CD8-positive, alpha-beta memory T cell (primary cell): Measurements from ENCODE around the gene SKAP1. TPM values are rescaled to one million over a fixed set of nuclear protein-coding genes. Genes with fewer than 3 reads are reported as not detected.

Source experiments
- CTCF ChIA-PET: fragments of 350-600 bp; sonication (Branson Sonifier 250); formaldehyde crosslinking; loops from one replicate; lab custom pipeline; 2021; ENCODE audit warnings: antibody characterized with exemption; lab: Charles Lee
- POLR2A ChIA-PET: fragments of 350-600 bp; sonication (Branson Sonifier 250); formaldehyde crosslinking; loops from one replicate; lab custom pipeline; 2021; ENCODE audit warnings: antibody characterized with exemption; lab: Charles Lee
- DNase-seq, 5 donors: peaks; one replicate each; pipeline versions ENCODE4 v3.0.0 to v3.0.0-alpha.2; 2020 to 2022; ENCODE audit warnings: mixed read lengths in 1 of 5
- H3K27ac ChIP-seq: one replicate; pipeline ENCODE4 v1.7.0; 2013; ENCODE audit warnings: low read depth, mild to moderate bottlenecking, low read length, moderate library complexity
- H3K27me3 ChIP-seq: 2 replicates; pipeline ENCODE4 v1.7.0; 2013; ENCODE audit warnings: low read length, mild to moderate bottlenecking; ENCODE audit not compliant: insufficient read depth, poor library complexity, severe bottlenecking
- H3K36me3 ChIP-seq: 2 replicates; pipeline ENCODE4 v1.7.0; 2013; ENCODE audit warnings: mild to moderate bottlenecking, low read length, moderate library complexity; ENCODE audit not compliant: insufficient read depth
- H3K4me1 ChIP-seq: 2 replicates; pipeline ENCODE4 v1.7.0; 2013; ENCODE audit warnings: mild to moderate bottlenecking, low read length, moderate library complexity; ENCODE audit not compliant: insufficient read depth
- H3K4me3 ChIP-seq: 2 replicates; pipeline ENCODE4 v1.7.0; 2013; ENCODE audit warnings: mild to moderate bottlenecking, low read length
- H3K9me3 ChIP-seq: 2 replicates; pipeline ENCODE4 v1.7.0; 2013; ENCODE audit warnings: mild to moderate bottlenecking, low read length
- H3K27ac Mint-ChIP-seq, 8 donors: one replicate each; pipeline ENCODE4 v1.8.0; 2020 to 2021; ENCODE audit warnings: mixed read lengths in 8 of 8, mild to moderate bottlenecking in 6 of 8, inconsistent platforms in 3 of 8, moderate library complexity in 3 of 8
- H3K27me3 Mint-ChIP-seq, 2 donors: one replicate each; pipeline ENCODE4 v1.8.0; 2020 to 2021; ENCODE audit warnings: mixed read lengths in 2 of 2, mild to moderate bottlenecking in 1 of 2, moderate library complexity in 1 of 2
- H3K36me3 Mint-ChIP-seq, 3 donors: one replicate each; pipeline ENCODE4 v1.8.0; 2020 to 2021; ENCODE audit warnings: mixed read lengths in 3 of 3, inconsistent platforms in 1 of 3, mild to moderate bottlenecking in 1 of 3
- H3K4me1 Mint-ChIP-seq, 3 donors: one replicate each; pipeline ENCODE4 v1.8.0; 2020 to 2021; ENCODE audit warnings: mixed read lengths in 3 of 3, inconsistent platforms in 1 of 3, mild to moderate bottlenecking in 1 of 3
- H3K4me3 Mint-ChIP-seq, 7 donors: one replicate each; pipeline ENCODE4 v1.8.0; 2020 to 2021; ENCODE audit warnings: mixed read lengths in 7 of 7, mild to moderate bottlenecking in 6 of 7, moderate library complexity in 4 of 7, inconsistent platforms in 2 of 7
- H3K9me3 Mint-ChIP-seq, 5 donors: one replicate each; pipeline ENCODE4 v1.8.0; 2020 to 2022; ENCODE audit warnings: mixed read lengths in 5 of 5, mild to moderate bottlenecking in 3 of 5, moderate library complexity in 2 of 5, inconsistent platforms in 1 of 5
- polyA plus RNA-seq: library from polyadenylated mRNA; unstranded; fragments of 300-500 nt; fragmentation: Illumina TruSeq; gene quantifications from one replicate; pipeline ENCODE4 v1.2.3, GENCODE V29; 2021
- total RNA-seq, 2 experiments: library from RNA; stranded (reverse); gene quantifications; one replicate each; pipeline ENCODE4 v1.2.3, GENCODE V29; 2021

Gene SKAP1
- total and polyA plus RNA-seq, 3 experiments from 2014 or later: 50.5 to 264 (median 56.0) TPM

GRCh38 chr17:48150597-48151001 is 279.4 kb downstream of the SKAP1 start:
- Histone ChIP-seq H3K4me3 (no peak overlapping the region), H3K27ac (no peak overlapping the region), H3K36me3 (peaks cover 46% of the 10 kb centered on the region), H3K27me3 (no peaks in the 10 kb centered on the region), H3K9me3 (no peaks in the 10 kb centered on the region), H3K4me1 (no peaks in the 10 kb centered on the region)
- no peak for DNase-seq
- Mint-ChIP-seq H3K27ac (peak overlapping the region in 1 of 8 donors; percentile 18), H3K36me3 (peaks cover 0 to 81% (median 14%) of the 10 kb centered on the region in 3 donors), H3K4me1 (peaks cover 2 to 3% (median 3%) of the 10 kb centered on the region in 3 donors), H3K9me3 (no peaks in the 10 kb centered on the region), H3K27me3 (peaks cover 0 to 1% of the 10 kb centered on the region in 2 donors), H3K4me3 (no peak overlapping the region)
- ChIA-PET CTCF (no interaction called here), POLR2A (no interaction called here)

GRCh38 chr17:48149787-48150463 is 280.1 kb downstream of the SKAP1 start:
- CTCF ChIA-PET: no interaction called here

DNA sequence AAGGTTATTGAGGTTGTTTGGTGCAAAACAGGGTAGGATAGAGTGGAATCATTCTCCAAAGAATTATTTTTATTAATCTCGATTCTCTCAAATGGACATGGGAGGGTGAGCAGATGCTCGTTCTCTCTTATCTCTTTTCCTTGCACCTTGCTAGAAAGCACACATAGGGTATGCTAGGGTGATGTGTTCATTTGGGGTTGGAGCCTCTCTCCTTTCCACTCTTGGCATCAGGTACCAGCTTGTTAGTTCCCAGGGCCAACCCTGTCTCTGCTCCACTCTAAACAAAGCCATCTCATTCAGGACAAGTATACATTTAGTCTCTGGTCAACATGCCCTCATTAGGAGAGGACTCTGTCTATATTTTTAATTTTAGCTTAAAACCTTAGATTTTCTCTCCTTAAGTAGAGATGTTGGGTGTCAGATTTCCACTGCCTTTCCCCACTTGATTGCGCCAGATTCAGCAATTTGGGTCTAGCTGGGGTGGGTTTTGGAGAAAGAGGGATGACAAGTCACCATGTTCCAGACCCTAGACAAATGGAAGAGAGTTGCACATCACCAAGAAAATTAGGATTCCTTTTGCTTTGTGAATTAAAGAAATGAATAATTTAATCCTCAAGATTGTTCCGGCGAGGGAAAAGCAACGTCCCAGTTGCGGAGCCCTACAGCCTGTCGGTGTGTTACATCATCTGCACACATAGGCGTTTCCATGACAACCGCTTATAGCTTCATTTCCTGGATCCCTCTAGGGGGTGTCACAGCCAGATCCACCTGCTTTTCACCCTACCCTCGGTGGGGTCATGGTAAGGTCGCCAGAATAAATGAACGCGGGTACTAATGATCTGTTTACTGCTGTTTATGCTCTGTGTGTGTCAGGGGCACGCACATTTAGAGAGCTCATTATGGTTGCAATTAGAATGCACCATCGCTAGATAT is 280.9 kb downstream of the SKAP1 start:
- peaks cover 0 to 1% of the 10 kb centered on the region in 2 donors for H3K27me3 Mint-ChIP-seq
- Histone ChIP-seq H3K27ac (no peak overlapping the region), H3K4me3 (no peak overlapping the region), H3K36me3 (peaks cover 36% of the 10 kb centered on the region), H3K4me1 (no peaks in the 10 kb centered on the region), H3K27me3 (no peaks in the 10 kb centered on the region), H3K9me3 (no peaks in the 10 kb centered on the region)
- H3K36me3 Mint-ChIP-seq: peaks cover 0 to 85% (median 13%) of the 10 kb centered on the region in 3 donors
- no peaks in the 10 kb centered on the region for H3K9me3 Mint-ChIP-seq
- no peak overlapping the region for H3K4me3 Mint-ChIP-seq
- DNase-seq: no peak
- peaks cover 6 to 18% (median 17%) of the 10 kb centered on the region in 3 donors for H3K4me1 Mint-ChIP-seq
- ChIA-PET CTCF (no interaction called here), POLR2A (no interaction called here)
- H3K27ac Mint-ChIP-seq: peak overlapping the region in 1 of 8 donors; percentile 17

More at GRCh38 chr17:48149787-48150463, 280.1 kb downstream of the SKAP1 start:
- H3K27me3 ChIP-seq: no peaks in the 10 kb centered on the region
- POLR2A ChIA-PET: no interaction called here
- no peak overlapping the region for H3K4me3 ChIP-seq
- H3K4me3 Mint-ChIP-seq: no peak overlapping the region
- peaks cover 0 to 1% of the 10 kb centered on the region in 2 donors for H3K27me3 Mint-ChIP-seq
- peak overlapping the region in 1 of 8 donors; percentile 17 for H3K27ac Mint-ChIP-seq
- peaks cover 42% of the 10 kb centered on the region for H3K36me3 ChIP-seq
- H3K27ac ChIP-seq: no peak overlapping the region
- H3K9me3 ChIP-seq: no peaks in the 10 kb centered on the region
- DNase-seq: no peak
- H3K36me3 Mint-ChIP-seq: peaks cover 0 to 85% (median 14%) of the 10 kb centered on the region in 3 donors
- no peaks in the 10 kb centered on the region for H3K9me3 Mint-ChIP-seq
- no peaks in the 10 kb centered on the region for H3K4me1 ChIP-seq
- peaks cover 5 to 10% (median 9%) of the 10 kb centered on the region in 3 donors for H3K4me1 Mint-ChIP-seq

- Histone ChIP-seq H3K9me3 (no peaks in the 10 kb centered on the region), H3K36me3 (peaks cover 33% of the 10 kb centered on the region), H3K4me1 (no peaks in the 10 kb centered on the region), H3K4me3 (no peak overlapping the region), H3K27ac (no peak overlapping the region), H3K27me3 (no peaks in the 10 kb centered on the region)
- Mint-ChIP-seq H3K27me3 (peaks cover 0 to 1% of the 10 kb centered on the region in 2 donors), H3K36me3 (peaks cover 0 to 85% (median 12%) of the 10 kb centered on the region in 3 donors), H3K9me3 (no peaks in the 10 kb centered on the region), H3K4me3 (no peak overlapping the region), H3K27ac (peak overlapping the region in 3 of 8 donors; percentile 0 to 38 (median 7)), H3K4me1 (peaks cover 11 to 25% (median 25%) of the 10 kb centered on the region in 3 donors)
- ChIA-PET CTCF (no interaction called here), POLR2A (no interaction called here)
- DNase-seq: no peak
These were observed 281.8 kb downstream of the SKAP1 start for GRCh38 chr17:48148029-48148770.

DNA sequence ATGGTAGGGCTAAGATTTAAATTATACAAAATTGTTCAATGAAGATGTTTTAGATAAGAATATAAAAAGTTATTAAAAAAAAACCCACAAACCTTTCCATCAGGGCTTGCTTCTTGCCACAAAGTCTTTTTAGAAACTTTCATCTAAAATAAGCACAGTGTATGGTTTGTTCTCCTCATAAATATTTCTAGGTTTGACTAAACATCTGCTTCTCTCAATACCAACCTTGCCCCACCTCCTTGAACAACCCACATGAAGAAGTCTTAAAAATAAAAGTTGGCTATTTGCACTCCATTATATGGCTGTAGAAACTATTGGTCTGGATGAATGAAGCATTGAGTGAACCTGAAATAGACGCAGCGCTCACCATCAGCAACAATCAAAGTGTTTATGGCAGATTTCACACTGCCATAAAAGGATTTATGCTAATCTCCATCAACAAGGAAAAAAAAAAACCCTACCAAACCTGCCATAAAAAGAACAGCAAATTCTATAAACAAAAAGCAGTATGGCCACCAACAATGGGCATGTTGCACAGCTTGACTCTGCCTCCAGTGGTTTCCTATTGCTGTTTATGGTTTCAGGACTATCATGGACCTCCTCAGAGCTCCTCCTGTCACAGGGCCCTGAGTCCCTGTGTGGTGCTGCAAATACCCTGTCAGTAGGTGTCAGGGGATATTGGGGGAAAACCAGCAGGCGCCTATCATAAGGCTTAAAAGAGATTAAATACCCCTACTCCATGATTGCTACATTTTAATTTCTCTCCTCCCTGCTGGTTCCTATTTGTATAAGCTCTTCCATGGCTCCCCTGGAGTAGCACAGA is 284.8 kb downstream of the SKAP1 start:
- H3K27me3 Mint-ChIP-seq: peaks cover 0 to 1% of the 10 kb centered on the region in 2 donors
- H3K4me1 Mint-ChIP-seq: peaks cover 13 to 25% (median 25%) of the 10 kb centered on the region in 3 donors
- no peak overlapping the region for H3K4me3 Mint-ChIP-seq
- ChIA-PET POLR2A (interaction anchor here (0.5 kb wide), 1 partner anchor 213 kb away, joined by 3 read pairs; no protein-coding TSS in a partner anchor), CTCF (no interaction called here)
- no peak overlapping the region for H3K27ac ChIP-seq
- H3K4me3 ChIP-seq: no peak overlapping the region
- peaks cover 0 to 80% (median 10%) of the 10 kb centered on the region in 3 donors for H3K36me3 Mint-ChIP-seq
- H3K27me3 ChIP-seq: no peaks in the 10 kb centered on the region
- no peak for DNase-seq
- H3K9me3 Mint-ChIP-seq: no peaks in the 10 kb centered on the region
- peak overlapping the region; percentile 5 to 70 (median 58) for H3K27ac Mint-ChIP-seq
- no peaks in the 10 kb centered on the region for H3K4me1 ChIP-seq
- peaks cover 29% of the 10 kb centered on the region for H3K36me3 ChIP-seq
- H3K9me3 ChIP-seq: no peaks in the 10 kb centered on the region

- DNase-seq: no peak
- CTCF ChIA-PET: interaction anchor here (1.1 kb wide), 1 partner anchor 119 kb away, joined by 3 read pairs; no protein-coding TSS in a partner anchor
- Mint-ChIP-seq H3K4me3 (no peak overlapping the region), H3K9me3 (no peaks in the 10 kb centered on the region), H3K4me1 (peaks cover 13 to 25% (median 25%) of the 10 kb centered on the region in 3 donors), H3K27me3 (peaks cover 0 to 4% of the 10 kb centered on the region in 2 donors), H3K27ac (peak overlapping the region in 5 of 8 donors; percentile 3 to 63 (median 20)), H3K36me3 (peaks cover 0 to 81% (median 13%) of the 10 kb centered on the region in 3 donors)
- Histone ChIP-seq H3K4me3 (no peak overlapping the region), H3K4me1 (no peaks in the 10 kb centered on the region), H3K27me3 (no peaks in the 10 kb centered on the region), H3K27ac (no peak overlapping the region), H3K9me3 (no peaks in the 10 kb centered on the region), H3K36me3 (peaks cover 29% of the 10 kb centered on the region)
- POLR2A ChIA-PET: no interaction called here
These were observed 285.8 kb downstream of the SKAP1 start for GRCh38 chr17:48144231-48144630.

DNA sequence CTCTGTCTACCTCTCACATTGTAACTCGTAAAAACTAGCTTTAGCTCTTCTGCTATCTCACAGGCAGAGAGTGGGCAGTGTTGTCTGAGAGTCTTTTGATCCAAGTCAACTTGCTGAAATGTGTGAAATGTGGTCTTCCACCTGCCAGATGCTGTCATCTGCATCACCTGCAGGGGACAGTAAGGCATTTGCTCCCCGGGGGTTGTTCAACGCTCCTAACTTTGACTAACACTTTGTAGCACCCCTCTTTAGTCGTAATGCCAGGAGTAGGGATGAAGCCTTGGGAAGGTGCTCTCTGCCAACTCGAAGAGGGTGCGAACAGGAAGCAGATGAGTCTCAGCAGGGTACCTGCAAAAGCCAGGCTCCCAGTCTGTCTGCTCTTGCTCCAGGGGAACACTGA is 286.4 kb downstream of the SKAP1 start:
- no peaks in the 10 kb centered on the region for H3K4me1 ChIP-seq
- Mint-ChIP-seq H3K4me1 (peaks cover 13 to 25% (median 25%) of the 10 kb centered on the region in 3 donors), H3K36me3 (peaks cover 0 to 77% (median 13%) of the 10 kb centered on the region in 3 donors), H3K9me3 (no peaks in the 10 kb centered on the region), H3K27ac (peak overlapping the region in 5 of 8 donors; percentile 20 to 82 (median 62)), H3K4me3 (peak overlapping the region in 1 of 7 donors; percentile 22), H3K27me3 (peaks cover 0 to 4% of the 10 kb centered on the region in 2 donors)
- no peak overlapping the region for H3K27ac ChIP-seq
- no peaks in the 10 kb centered on the region for H3K9me3 ChIP-seq
- POLR2A ChIA-PET: no interaction called here
- H3K36me3 ChIP-seq: peaks cover 25% of the 10 kb centered on the region
- no peaks in the 10 kb centered on the region for H3K27me3 ChIP-seq
- CTCF ChIA-PET: interaction anchor here (0.7 to 1.1 kb wide), 4 partner anchors 19 to 1423 kb away, joined by 3 to 4 read pairs (median 3); no protein-coding TSS in a partner anchor
- DNase-seq: peak in 1 of 5 donors; percentile 26
- no peak overlapping the region for H3K4me3 ChIP-seq
